Left renal pelvis (tissue), 4 donors: Measurements from ENCODE around the gene ZNF550. TPM values are rescaled to one million over a fixed set of nuclear protein-coding genes. Genes with fewer than 3 reads are reported as not detected.
A peak's percentile ranks its signal among the peaks of the same experiment; 100 is the strongest.
"Not testable (repeated sequence)": the region's sequence is repeated elsewhere in the genome, so short reads cannot be mapped to it uniquely, and the experiment has no call there.

Experiments
- DNase-seq, 4 donors: peaks; one replicate each; pipeline ENCODE4 v3.0.0-alpha.2; 2013; ENCODE audit warnings: low read depth in 4 of 4, low spot score in 3 of 4
- polyA plus RNA-seq, 4 donors: library from polyadenylated mRNA; unstranded; fragments of 120-200 nt; gene quantifications; one replicate each; pipeline ENCODE4 v1.2.1, GENCODE V29; 2013; ENCODE audit not compliant: insufficient read length in 4 of 4

ZNF550 gene
- polyA plus RNA-seq, 4 donors: 15.1 to 22.7 (median 21.1) TPM

DNA sequence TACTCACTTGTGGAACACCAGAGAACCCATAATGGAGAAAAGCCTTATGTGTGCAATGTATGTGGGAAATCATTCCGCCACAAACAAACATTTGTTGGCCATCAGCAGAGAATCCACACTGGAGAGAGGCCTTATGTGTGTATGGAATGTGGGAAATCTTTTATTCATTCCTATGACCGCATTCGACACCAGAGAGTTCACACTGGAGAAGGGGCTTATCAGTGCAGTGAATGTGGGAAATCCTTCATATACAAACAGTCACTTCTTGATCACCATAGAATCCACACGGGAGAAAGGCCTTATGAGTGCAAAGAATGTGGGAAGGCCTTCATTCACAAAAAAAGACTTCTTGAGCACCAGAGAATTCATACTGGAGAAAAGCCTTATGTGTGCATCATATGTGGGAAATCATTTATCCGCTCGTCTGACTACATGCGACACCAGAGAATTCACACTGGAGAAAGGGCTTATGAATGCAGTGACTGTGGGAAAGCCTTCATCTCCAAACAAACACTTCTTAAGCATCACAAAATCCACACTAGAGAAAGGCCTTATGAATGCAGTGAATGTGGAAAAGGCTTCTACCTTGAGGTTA lies 21.6 kb downstream of the ZNF550 start:
- DNase-seq: no peak

DNA sequence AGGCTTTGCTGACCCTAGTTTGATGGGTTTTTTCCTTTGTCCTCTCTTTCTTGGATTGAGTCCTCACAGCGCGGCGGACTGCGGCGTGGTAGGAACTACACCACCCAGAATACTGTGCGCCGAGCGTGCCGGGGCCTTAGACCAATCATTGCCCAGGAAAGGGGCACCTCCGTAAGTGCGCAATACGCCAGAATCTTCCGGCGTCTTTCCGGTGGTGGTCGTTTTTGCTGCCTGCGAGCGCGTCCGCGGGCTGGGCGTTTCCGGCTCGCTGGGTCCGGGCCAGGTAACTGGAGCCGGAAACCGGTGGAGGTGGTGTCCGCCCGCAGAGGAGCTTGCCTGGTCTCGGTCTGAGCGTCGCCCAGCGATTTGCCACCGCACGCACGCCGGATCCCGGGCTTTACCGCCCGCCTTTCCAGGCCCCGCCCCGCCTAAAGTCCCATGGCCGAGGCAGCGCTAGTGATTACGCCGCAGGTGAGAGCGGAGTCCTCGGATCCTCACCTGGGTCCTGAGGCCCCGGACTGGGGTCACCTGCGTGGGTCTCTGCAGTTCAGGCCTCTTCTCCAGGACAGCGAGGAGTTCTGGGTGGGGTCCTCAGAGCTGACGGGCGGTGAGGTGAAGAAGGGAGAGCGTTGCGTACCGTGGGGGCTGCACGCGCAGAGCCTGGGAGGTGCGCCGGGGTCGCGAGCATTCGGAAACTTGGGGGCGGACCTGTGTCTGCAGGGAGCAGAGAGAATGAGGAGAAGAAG lies 32.4 kb downstream of the ZNF550 start, which contains the start of gene ZNF549:
Gene ZNF549 (plus strand): TSS at position 221 of the 746 bp plus-strand sequence. CDS start 218 bp downstream, at position 439.
- DNase-seq: peak; percentile 75 to 88 (median 80)

GRCh38 chr19:57518021-57518420 lies 41.6 kb downstream of the ZNF550 start:
- not testable (repeated sequence) for DNase-seq

DNA sequence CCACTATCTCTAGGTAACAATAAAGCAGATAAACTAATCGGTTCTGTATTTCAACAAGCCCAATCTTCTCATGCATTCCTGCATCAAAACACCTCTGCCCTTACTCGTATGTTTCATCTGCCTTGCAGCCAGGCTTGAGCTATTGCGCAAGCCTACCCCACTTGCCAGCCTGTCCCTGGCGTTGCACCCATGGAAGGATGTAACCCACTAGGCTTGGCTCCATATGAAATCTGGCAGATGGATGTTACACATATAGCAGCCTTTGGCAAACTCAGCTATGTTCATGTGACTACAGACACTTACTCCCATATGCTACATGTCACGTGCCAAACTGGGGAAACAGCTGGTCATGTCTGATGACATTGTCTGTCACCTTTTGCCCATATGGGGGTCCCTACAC lies 44.4 kb downstream of the ZNF550 start:
- no peak for DNase-seq

DNA sequence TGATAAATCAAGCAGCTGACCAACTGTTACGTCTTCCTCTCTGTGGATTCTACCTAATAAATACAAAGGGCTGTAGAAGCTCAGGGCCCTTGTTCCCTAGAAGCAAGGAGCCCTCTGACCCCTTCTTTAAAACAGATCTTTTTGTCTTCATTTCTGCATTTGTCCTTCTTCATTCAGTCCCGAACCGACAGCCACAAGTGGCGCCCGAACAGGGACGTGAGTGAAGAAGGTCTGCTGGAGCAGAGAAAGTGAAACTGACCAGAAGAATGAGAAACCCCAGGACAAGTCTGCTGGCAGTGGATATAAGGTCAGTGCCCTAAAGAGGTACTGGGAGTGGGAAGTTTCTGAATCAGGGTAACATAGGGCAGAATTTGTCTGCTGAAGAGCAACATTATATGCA lies 46.8 kb downstream of the ZNF550 start:
- no peak for DNase-seq

DNA sequence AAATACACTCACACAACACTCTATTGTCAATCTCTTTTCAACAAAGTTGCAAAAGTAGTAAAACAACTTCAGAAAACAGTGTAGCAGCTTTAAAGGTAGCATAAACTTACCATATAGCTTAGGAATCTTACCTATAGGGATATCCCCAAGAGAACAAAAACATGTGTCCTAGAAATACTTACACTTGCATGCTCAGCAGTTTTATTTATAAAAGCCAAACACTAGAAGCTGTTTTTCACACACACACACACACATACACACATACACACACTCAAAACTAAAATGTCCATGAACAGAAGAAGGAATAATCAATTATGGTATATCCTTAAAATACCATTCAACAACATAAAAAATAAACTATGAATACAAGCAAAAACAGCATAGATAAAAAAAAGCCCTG lies 48.2 kb downstream of the ZNF550 start:
- no peak for DNase-seq

- DNase-seq: no peak
These were observed 53.5 kb downstream of the ZNF550 start for GRCh38 chr19:57506163-57506562.

DNA sequence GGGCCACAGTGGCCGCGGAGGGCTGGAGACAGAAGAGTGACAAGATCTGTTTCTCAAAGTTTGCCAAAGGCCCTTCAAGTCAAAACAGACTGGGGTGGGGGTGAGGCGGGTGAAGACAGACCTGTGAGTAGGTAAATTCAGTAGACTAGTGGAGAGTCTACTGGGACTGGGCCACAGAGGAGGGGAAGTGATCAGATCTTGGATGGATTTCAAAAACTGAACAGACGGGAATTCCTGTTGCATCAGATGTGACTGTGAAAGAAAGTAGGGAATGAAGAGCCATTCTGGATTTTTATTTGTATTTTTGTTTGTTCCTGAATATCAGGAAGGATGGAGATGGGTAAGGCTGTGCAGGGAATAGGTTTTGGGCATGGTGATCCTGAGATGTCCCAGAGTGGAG lies 59.3 kb downstream of the ZNF550 start:
- DNase-seq: not testable (repeated sequence)

DNA sequence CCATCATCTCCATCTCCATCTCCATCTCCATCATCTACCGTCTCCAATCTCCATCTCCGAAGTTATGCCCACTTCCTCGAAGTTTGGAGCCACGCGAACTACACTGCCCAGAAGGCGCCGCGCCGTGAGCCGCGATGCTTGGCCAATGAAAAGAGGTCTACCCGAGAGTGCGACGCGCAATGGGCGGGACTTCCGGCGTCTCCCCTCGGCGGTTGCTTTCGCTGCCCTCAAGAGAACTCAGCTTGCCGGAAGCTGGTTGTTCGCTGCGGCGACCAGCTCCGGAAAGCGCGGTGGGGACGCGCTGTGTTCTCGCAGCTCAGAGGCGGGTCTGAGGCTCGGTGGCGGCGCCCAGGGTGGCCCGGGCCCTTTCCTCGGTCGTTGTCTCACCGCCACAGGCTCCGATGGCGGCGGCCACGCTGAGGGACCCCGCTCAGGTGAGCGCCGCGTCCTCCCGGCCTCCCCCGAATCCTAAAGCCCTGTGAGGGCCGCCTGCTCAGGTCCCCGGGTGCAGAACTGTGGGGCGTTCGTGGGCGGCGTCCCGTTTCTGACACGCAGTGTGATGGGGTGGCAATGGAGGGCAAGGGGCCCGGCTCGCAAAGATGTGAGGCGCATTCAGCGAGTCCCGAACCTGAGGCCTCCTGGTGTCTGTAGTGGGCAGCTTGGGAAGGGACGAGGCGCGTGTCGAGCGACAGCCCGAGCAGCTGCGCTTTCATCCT lies 59.8 kb downstream of the ZNF550 start, which contains the start of gene ZNF773:
Gene ZNF773 (plus strand): TSS at position 259 of the 716 bp plus-strand sequence. CDS start 143 bp downstream, at position 402.
- peak; percentile 83 to 92 (median 88) for DNase-seq

GRCh38 chr19:57499332-57499679 lies 60.4 kb downstream of the ZNF550 start:
- not testable (repeated sequence) for DNase-seq

GRCh38 chr19:57488299-57488644 lies 71.4 kb downstream of the ZNF550 start:
- DNase-seq: not testable (repeated sequence)

DNA sequence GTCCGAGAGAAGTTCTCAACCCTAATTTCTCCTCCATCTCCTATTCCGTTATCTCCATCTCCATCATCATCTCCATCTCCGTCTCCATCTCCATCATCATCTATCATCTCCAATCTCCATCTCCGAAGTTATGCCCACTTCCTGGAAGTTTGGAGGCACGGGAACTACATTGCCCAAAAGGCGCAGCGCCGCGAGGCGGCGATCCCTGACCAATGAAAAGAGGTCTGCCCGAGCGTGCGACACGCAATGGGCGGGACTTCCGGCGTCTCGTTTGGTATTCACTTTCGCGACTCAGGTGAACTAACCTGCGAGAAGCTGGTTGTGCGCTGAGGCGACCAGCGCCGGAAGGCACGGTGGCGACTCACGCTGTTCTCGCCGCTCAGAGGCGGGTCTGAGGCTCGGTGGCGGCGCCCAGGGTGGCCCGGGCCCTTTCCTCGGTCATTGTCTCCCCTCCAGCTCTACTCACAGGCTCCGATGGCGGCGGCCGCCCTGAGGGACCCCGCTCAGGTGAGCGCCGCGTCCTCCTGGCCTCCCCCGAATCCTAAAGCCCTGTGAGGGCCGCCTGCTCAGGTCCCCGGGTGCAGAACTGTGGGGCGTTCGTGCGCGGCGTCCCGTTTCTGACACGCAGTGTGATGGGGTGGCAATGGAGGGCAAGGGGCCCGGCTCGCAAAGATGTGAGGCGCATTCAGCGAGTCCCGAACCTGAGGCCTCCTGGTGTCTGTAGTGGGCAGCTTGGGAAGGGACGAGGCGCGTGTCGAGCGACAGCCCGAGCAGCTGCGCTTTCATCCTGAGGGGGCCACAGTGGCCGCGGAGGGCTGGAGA lies 72.0 kb downstream of the ZNF550 start, which contains the start of gene ZNF419:
Gene ZNF419 (plus strand): TSS at position 274 of the 822 bp plus-strand sequence. CDS start 201 bp downstream, at position 475.
- peak; percentile 81 to 88 (median 85) for DNase-seq

Other genes starting within 250 kb of the ZNF550 start
- 10 to 100 TPM in 1 of 4 donors, 1 to 10 TPM in 3; 7.2 to 10.3 (median 8.8) TPM for gene ZNF543, start 239.4 kb downstream of the ZNF550 start, polyA plus RNA-seq
- 10 to 100 TPM; 14.7 to 19.0 (median 17.1) TPM for gene ZNF304, start 208.6 kb downstream of the ZNF550 start, polyA plus RNA-seq
- 10 to 100 TPM; 14.8 to 20.2 (median 16.6) TPM for gene TRAPPC2B, start 196.3 kb downstream of the ZNF550 start, polyA plus RNA-seq
- gene ZNF547, start 196.3 kb downstream of the ZNF550 start, polyA plus RNA-seq: 1 to 10 TPM; 2.5 to 6.6 (median 6.0) TPM
- 10 to 100 TPM; 21.8 to 27.6 (median 24.8) TPM for gene ZNF548, start 170.0 kb downstream of the ZNF550 start, polyA plus RNA-seq
- 10 to 100 TPM; 11.7 to 13.9 (median 12.3) TPM for gene ZNF17, start 148.7 kb downstream of the ZNF550 start, polyA plus RNA-seq
- 10 to 100 TPM in 3 of 4 donors, 1 to 10 TPM in 1; 5.6 to 14.0 (median 12.7) TPM for gene ZNF749, start 124.5 kb downstream of the ZNF550 start, polyA plus RNA-seq
- gene VN1R1, start 102.7 kb downstream of the ZNF550 start, polyA plus RNA-seq: 1 to 10 TPM; 1.6 to 5.8 (median 3.1) TPM
- 10 to 100 TPM in 3 of 4 donors, 1 to 10 TPM in 1; 9.8 to 23.2 (median 22.3) TPM for gene ZNF772, start 82.3 kb downstream of the ZNF550 start, polyA plus RNA-seq
- 10 to 100 TPM; 14.2 to 23.6 (median 20.2) TPM for gene ZNF419, start 72.1 kb downstream of the ZNF550 start, polyA plus RNA-seq
- 10 to 100 TPM; 10.1 to 13.9 (median 11.6) TPM for gene ZNF773, start 59.9 kb downstream of the ZNF550 start, polyA plus RNA-seq
- gene ZNF549, start 32.5 kb downstream of the ZNF550 start, polyA plus RNA-seq: 10 to 100 TPM; 10.5 to 15.7 (median 14.1) TPM
- gene ZNF416, start 19.0 kb upstream of the ZNF550 start, polyA plus RNA-seq: 10 to 100 TPM in 1 of 4 donors, 1 to 10 TPM in 3; 7.3 to 10.1 (median 8.6) TPM
- gene ZIK1, start 24.3 kb upstream of the ZNF550 start, polyA plus RNA-seq: 10 to 100 TPM; 12.9 to 21.4 (median 17.3) TPM
- gene ZNF530, start 40.0 kb upstream of the ZNF550 start, polyA plus RNA-seq: 1 to 10 TPM; 4.4 to 5.4 (median 4.7) TPM
- gene ZNF134, start 54.4 kb upstream of the ZNF550 start, polyA plus RNA-seq: 10 to 100 TPM; 16.0 to 28.1 (median 27.1) TPM
- 10 to 100 TPM; 24.7 to 46.4 (median 32.4) TPM for gene ZNF211, start 73.3 kb upstream of the ZNF550 start, polyA plus RNA-seq
- under 1 TPM in 2 of 4 donors, not detected in 2; 0.09 to 0.17 TPM for gene ZSCAN4, start 109.1 kb upstream of the ZNF550 start, polyA plus RNA-seq
- 10 to 100 TPM in 3 of 4 donors, 1 to 10 TPM in 1; 9.3 to 17.4 (median 15.0) TPM for gene ZNF551, start 122.1 kb upstream of the ZNF550 start, polyA plus RNA-seq
- gene ZNF154, start 149.3 kb upstream of the ZNF550 start, polyA plus RNA-seq: 10 to 100 TPM; 22.8 to 33.6 (median 31.2) TPM
- 10 to 100 TPM in 3 of 4 donors, 1 to 10 TPM in 1; 9.4 to 19.4 (median 19.3) TPM for gene ZNF671, start 167.8 kb upstream of the ZNF550 start, polyA plus RNA-seq
- 10 to 100 TPM; 24.9 to 39.6 (median 36.9) TPM for gene ZNF776, start 187.0 kb upstream of the ZNF550 start, polyA plus RNA-seq
- gene ZNF586, start 209.8 kb upstream of the ZNF550 start, polyA plus RNA-seq: 10 to 100 TPM; 15.6 to 27.2 (median 22.7) TPM